Pulmonary artery endothelial cell (primary cell): ENCODE results near the gene NAA40. TPM values are rescaled to one million over a fixed set of nuclear protein-coding genes. Genes with fewer than 3 reads are reported as not detected.

Experiments used
- DNase-seq: peaks from one replicate; pipeline ENCODE4 v3.0.0-alpha.2; 2011; ENCODE audit warnings: low read depth, low spot score
- total RNA-seq: library from RNA; depleted of rRNA; stranded (reverse); fragments of >200 nt; gene quantifications from 2 replicates; pipeline ENCODE4 v1.2.3, GENCODE V29; 2014

Gene NAA40
- total RNA-seq, 1 donor from 2014 or later: 12.1 TPM

DNA sequence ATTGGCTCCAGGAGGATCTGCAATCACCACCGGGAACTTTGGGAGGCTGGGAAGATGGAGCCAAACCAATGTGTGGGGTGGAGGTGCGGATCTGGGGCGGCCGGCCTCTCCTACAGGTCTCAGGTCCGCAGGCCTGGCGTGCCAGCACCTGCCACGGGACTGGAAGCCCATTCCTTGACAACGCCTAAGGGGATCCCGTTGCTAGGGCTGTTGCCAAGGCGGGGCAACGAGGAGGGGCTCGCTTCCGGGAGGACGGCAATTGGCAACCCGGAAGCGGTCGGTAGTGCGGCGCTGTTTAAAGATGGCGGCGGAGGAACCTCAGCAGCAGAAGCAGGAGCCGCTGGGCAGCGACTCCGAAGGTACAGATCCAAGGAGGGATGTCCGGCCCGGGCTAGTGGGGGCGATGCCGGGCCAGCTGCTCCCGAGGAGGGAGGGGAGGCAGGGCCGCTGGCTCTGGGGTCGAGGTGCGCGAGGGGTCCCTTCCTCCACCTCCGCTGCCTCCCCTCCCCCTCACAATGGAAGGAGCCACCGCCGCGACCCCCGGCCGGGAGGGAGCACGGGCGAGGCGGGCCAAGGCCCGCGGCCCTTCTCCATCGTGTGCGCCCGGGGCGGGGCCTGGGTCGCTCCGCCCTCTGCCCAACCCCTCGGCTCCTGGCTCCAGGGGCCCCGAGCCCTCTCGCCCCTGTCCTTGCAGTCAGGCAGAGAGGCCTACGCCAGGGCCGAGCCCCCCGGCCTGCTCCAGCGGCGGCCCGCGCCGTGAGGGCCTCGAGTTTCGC lies 47.5 kb downstream of the NAA40 start, which contains the start of gene OTUB1:
TSS of gene OTUB1 (plus strand) at position 283 of the 776 bp plus-strand sequence. CDS start at position 302, 19 bp downstream.
- DNase-seq: peak; percentile 80

GRCh38 chr11:63986932-63987513 lies 48.2 kb downstream of the NAA40 start:
- DNase-seq: no peak

DNA sequence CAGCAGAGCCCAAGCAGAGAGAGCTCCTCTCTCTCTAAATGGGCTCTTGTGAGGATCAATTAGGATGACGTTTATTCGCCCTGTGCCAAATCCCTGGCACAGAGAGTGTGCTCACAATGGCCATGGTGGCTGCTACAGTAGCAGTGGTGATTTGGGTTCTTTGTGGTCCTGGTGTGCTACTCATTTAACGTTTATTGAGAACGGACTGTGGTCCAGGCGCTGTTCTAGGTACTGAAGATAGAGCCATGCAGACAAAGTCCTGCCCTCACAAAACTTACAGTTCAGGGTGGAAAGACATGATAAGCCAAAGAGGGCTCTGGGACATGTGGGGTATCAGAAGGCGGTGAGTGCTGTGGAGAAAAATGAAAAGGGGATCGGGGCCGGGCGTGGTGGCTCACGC lies 52.8 kb downstream of the NAA40 start:
- DNase-seq: no peak

DNA sequence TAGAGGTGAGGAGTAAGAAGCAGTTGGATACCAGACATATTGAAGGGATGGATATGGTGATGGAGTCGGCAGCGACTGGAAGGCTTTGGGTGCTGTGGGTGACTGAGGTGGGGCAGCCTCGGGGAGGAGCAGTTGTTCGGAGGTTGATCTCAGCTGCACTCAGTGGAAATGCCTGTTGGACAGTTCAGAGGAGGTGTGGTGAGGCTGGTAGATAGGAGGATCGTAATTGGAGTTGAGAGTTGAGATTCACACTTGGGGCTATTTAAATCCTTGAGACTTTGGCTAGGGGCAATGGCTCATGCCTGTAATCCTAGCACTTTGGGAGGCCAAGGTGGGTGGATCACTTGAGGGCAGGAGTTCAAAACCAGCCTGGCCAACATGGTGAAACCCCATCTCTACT lies 54.3 kb downstream of the NAA40 start:
- DNase-seq: no peak

DNA sequence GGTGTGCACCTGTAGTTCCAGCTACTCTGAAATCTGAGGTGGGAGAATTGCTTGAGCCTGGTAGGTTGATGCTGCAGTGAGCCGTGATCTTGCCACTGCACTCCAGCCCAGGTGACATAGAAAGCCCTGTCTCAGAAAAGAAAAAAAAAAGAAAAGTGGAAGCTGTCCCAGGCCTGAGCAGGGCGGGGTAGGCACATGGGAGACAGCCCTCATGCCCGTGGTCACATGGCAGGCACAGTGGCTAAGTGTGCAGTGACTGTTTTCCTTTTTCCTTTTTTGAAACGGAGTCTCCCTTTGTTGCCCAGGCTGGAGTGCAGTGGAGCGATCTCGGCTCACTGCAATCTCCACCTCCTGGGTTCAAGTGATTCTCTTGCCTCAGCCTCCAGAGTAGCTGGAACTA lies 55.2 kb downstream of the NAA40 start:
- DNase-seq: no peak

- DNase-seq: no peak
Observed at GRCh38 chr11:63996512-63996911, 57.7 kb downstream of the NAA40 start.

GRCh38 chr11:63997104-63997700 lies 58.4 kb downstream of the NAA40 start:
- no peak for DNase-seq

GRCh38 chr11:63997801-63998337 lies 59.1 kb downstream of the NAA40 start:
- DNase-seq: no peak

GRCh38 chr11:63998558-63999348 lies 60.0 kb downstream of the NAA40 start:
- DNase-seq: no peak

DNA sequence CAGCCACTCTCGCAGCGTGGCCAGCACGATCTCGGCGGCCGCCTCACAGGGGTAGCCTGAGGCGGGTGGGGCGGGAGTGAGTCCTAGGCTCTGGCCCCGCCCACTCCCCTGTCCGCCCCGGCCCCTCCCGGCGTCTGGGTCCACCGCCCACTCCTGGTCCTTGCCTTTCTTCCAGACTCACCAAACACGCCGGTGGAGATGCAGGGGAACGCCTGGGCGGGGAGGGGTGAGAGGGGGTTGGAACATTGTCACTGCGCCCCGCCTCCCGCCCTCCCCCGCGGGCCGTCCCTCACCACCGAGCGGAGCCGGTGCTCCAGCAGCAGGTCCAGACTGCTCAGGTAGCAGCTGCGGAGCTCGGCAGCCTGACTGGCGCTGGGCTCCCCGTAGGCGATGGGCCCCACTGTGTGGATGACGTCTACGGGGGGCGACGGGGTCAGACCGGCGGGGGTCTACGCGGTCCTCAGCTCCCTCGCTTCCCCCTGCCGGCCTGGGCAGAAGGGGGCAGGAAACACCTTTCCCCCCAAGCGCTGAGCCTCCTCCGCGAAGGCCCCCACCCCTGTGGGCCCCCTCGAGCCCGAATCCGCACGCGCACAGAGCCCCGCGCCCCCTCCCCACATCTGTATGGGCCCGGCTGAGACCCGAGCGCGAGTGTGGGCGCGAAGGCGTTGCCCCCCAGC lies 60.7 kb downstream of the NAA40 start:
- DNase-seq: no peak

GRCh38 chr11:64000026-64000739 lies 61.4 kb downstream of the NAA40 start:
- DNase-seq: peak; percentile 22

DNA sequence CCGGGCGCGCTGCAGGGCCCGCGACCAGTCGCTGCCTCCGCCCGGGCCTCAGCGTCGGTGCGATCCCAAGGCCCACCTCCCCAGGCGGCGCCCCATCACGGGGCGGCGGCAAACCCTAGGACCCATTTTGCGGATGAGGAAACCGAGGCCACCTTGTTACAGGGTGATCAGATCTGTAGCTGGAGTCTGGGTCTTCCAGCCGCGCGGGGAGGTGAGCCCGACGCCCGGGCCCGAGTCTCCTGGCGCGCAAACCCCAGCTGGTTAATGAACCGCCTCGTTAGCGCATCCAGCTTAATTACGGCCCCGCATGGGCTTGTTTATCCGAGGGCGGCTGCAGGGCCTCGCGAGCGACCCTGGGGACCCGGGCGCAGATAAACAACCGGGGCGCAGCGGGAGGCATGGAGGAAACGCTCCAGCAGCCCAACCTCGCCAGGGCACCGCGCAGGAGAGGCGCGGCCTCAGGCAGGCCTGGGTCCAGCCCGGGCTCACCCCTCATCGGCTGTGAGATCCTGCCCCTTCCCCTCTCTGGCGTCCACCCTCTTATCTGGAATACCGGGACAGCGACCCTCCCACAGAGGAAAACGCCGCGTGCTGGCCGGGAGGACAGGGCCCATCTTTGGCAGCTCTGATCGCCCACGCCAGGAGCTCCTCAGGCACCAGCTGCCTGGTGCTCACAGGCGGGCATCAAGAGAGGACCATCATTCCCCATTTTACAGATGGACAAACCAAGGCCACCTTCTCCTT lies 62.1 kb downstream of the NAA40 start:
- DNase-seq: no peak

GRCh38 chr11:64001484-64002420 lies 63.0 kb downstream of the NAA40 start:
- peak; percentile 7 for DNase-seq

GRCh38 chr11:64003807-64004589 lies 65.2 kb downstream of the NAA40 start:
- no peak for DNase-seq

DNA sequence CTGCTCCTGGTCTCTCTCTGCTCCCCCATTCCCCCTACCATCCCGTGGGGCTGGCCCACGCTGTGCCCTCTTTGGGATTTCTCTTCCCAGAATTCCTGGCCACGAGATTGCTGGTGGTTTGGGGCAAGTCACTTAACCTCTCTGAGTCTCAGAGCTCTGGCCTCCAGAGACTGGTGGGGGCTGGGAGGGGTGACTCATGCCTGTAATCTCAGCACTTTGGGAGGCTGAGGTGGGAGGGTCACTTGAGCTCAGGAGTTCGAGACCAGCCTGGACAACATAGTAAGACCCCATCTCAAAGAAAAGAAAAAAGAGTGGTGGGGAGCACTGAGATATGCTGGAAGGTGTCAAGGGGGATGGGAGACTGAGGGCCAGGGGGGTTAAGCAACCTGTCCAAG lies 65.8 kb downstream of the NAA40 start:
- DNase-seq: no peak

DNA sequence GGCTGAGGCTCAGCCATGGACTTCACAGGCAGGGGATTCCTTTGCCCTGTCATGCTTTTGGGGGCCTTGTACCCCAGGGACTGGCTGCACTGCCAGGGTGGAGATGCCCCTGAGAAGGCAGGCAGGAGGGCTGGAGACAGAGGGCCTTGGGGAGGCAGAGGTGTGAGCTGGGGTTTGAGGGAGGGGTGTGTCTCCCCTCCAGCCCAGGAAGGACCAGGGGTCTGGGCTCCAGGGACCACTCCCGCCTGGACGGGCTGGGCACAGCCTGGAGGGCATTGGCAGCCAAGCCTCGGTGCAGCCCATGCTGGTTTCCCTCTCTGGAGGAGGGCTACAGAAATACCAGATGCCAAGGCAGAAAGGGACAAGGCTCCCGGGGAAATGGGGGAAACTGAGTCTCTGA lies 66.9 kb downstream of the NAA40 start:
- DNase-seq: no peak

GRCh38 chr11:64006398-64006797 lies 67.6 kb downstream of the NAA40 start:
- DNase-seq: no peak
